CD4-positive, alpha-beta T cell treated with Interleukin-12 subunit alpha and Interleukin-12 subunit beta, for 1 hour (primary cell): ENCODE measurements around the gene NARF.
"Not testable (repeated sequence)": the region's sequence is repeated elsewhere in the genome, so short reads cannot be mapped to it uniquely, and the experiment has no call there.

Experiments
- DNase-seq: peaks from one replicate; pipeline ENCODE4 v3.0.0-alpha.2; 2020

The NARF gene

DNA sequence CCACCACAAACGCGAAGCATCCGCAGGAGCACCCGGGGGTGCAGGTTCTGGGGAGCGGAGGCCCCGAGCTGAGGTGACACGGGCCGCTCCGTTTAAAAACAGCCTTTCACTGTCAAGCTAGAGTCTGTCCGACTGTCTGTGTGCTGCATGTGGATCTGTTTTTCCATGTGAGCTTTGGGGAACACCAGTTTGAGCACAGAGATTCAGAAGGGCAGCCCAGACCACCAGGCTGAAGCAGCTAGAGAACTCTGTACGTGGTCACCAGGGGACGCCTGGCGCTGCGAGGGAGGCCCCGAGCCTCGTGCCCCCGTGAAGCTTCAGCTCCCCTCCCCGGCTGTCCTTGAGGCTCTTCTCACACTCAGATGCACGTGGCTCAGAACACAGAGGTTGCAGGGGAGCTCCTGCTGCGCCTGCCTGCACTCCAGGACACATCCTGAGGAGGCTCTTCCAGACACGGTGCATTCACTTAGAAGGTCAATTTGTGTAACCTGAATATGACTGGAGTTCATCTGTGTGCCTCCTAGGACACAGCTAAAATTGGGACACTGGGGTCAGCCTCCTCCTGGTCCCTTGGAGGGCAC is 45.3 kb downstream of the NARF start:
- no peak for DNase-seq

DNA sequence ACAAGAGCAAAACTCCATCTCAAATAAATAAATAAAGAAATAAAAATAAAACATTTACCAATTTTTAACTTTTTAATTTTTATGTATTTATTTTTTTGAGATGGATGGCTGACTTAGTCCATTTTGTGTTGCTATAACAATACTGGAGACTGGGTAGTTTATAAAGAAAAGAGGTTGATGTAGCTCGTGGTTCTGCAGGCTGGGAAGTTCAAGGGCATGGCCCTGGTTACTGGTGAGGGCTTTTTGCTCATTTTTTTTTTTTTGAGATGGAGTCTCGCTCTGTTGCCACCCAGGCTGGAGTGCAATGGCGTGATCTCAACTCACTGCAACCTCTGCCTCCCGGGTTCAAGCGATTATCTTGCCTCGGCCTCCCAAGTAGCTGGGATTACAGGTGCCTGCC is 46.8 kb downstream of the NARF start:
- no peak for DNase-seq

DNA sequence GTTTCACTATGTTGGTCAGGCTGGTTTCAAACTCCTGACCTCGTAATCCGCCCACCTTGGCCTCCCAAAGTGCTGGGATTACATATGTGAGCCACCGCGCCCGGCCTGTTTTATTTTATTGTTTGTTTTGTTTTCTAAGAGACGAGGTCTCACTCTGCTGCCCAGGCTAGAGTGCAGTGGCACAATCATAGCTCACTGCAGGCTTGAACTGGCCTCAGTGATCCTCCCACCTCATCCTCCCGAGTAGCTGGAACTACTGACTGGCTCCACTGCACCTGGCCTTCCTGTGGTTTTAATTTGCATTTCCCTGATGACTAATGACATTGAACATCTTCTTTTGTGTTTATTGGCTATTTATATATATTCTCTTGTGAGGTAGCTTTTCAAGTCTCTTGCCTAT is 47.9 kb downstream of the NARF start:
- DNase-seq = not testable (repeated sequence)

DNA sequence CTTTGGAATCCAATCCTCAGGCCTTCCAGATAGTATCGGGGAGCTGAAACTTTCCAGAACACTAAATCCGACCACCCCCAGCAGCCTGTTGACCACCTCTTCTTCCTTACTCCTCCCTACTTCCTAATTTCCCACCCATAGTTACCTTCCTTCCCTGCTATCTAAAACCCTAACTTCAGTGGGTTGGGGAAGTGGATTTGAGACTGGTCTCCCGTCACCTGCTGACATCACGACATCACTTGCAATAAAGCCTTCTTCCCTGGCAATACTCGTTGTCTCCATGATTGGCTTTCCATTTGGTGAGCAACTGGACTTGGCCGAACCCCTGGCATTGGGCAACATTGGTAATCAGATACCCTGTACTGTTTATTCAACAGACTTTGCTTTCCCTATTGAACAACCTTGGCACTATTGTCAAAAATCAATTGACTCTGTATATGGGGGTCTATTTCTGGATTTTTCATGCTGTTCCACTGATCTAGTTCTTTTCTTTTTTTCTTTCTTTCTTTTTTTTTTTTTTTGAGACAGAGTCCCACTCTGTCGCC is 49.2 kb downstream of the NARF start:
- no peak for DNase-seq

DNA sequence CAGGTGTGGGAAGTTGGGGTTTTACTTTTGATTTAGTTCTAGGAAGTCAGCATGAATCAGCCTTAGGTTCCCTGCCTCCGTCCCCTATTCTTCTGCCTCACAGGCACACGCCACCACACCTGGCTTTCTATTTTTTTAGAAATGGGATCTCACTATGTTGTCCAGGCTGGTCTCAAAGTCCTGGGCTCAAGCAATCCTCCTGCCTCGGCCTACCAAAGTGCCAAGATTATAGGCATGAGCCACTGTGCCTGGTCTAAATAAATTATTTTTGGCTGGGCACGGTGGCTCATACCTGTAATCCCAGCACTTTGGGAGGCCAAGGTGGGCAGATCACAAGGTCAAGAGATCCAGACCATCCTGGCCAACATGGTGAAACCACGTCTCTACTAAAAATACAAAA is 53.1 kb downstream of the NARF start:
- not testable (repeated sequence) for DNase-seq

DNA sequence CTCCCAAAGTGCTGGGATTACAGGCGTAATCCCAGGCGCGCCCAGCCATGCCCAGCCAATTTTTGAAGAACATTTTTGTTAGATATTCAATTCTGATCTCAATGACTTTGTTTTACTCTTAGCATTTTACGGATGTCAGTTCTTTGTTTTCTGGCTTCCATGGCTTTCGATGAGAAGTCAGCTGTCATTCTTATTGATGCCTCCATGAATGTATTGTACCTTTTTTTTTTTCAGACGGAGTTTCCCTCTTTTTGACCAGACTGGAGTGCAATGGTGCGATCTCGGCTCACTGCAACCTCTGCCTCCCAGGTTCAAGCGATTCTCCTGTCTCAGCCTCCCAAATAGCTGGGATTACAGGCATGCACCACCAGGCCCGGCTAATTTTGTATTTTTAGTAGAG is 55.3 kb downstream of the NARF start:
- DNase-seq = not testable (repeated sequence)

DNA sequence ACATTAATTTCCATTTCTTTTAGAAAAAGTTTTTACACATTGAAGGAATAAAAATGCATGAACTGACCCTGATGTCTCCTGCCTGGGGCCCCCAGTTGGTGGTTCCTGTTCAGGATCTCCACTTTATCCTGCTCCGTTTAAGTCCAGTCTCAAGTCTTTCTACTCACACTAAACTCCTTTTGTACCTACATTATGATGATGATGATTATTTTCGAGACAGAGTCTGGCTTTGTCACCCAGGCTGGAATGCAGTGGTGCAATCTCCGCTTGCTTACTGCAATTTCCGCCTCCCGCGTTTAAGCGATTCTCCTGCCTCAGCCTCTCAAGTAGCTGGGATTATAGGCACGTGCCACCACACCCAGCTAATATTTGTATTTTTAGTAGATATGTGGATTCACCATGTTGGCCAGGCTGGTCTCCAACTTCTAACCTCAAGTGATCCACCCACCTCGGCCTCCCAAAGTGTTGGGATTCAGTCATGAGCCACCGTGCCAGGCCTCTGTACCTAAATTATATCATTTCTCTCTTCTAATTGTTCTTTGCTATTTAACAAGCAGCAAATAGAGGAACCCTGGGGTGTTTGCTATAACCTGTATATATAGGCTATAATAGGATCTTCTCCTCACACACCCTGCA is 58.8 kb downstream of the NARF start:
- no peak for DNase-seq

DNA sequence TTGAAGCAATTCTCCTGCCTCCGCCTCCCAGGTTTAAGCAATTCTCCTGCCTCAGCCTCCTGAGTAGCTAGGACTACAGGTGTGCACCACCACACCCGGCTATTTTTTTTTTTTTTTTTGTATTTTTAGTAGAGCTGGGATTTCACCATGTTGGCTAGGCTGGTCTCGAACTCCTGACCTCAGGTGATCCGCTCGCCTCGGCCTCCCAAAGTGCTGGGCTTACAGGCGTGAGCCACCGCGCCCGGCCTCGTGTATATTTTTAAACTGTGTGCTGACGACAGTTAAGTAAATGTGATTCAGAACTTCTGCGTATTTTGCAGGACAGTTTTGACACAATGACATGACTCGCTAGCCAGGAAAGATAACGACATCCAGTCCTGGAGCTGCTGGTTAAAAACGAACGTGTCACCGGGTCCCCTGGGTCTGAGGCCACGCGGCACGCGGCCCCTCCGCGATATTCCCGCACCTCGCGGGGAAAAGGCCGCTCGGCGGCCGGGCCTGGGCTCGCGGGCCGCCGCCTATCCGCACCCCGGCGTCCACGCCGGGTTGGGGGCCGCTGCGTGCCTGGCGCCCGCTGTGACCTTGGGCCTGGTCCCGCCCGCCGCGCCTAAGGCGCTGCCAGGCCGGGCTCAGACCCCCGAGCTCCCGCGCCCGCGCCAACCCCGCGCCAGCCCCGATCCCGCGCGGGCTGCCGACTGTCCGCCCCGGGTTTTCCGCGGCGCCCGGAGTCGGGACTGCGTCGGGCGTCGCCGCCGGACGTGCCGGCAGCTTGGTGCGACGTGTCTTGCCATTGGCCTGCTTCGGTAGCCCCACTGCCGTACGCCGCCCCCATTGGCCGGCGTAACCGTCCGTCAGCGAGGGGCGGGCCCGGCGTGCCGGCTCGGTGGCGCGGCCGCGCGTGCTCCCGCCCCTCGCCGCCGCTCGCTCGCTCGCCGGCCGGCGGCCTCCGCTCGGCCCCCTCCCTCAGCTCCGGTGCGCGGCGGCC is 60.6 kb downstream of the NARF start, which contains the start of gene FOXK2:
FOXK2 (plus strand) TSS at position 907 of the 985 bp plus-strand sequence. CDS start 157 bp downstream, outside the sequence.
- peak; percentile 96 for DNase-seq

DNA sequence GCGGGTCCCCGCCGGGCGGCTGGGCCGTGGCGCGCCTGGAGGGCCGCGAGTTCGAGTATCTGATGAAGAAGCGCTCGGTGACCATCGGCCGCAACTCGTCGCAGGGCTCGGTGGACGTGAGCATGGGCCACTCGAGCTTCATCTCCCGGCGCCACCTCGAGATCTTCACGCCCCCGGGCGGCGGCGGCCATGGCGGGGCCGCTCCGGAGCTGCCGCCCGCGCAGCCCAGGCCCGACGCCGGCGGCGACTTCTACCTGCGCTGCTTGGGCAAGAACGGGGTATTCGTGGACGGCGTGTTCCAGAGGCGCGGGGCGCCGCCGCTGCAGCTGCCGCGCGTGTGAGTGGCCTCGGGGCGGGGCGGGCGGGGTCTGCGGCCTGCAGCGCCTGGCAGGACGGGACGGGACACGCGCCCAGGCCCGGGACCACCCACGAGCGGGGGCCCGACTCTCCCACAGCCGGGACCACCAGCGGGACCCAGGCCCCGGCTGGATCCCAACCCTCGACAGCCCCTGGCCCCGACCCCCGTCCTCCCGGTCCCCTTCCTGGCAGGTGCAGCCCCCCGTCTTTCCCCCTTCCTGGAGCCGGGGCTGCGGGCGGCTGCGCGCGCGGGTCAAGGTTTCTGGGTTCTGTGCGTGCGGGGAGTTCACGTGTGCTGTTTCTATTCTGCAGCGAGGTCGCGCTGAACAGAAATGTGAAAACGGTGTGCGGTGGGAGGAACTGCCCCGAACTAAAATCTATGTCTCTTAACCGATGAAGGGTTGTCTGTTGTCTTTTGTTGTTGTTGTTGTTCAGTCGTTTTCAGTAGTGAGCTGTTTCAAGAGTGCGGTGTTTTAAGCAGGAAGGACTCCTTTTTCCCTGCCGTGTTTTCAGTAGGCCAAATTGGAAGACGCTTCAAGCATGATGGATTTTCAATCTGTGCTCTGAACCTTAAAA is 61.7 kb downstream of the NARF start:
- DNase-seq = peak; percentile 42

DNA sequence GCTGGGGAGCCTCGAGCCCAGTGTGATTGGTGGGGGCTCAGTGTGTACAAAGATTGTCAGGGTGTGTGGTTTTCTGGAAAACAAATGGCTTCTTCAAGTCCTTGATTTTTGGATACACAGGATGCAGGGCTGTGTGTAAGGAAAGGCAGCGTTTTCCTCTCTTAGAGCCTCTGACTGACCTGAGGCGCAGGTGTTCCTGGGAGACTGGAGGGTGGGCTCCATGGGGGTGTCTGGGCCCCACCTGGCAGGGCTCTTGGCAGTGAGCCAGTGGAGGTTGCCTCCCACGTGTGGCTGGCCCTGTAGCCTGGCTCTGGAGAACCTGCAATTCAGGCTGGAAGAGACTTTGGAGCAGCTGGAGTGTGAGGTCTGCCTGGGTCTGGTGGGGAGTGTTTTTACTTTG is 66.0 kb downstream of the NARF start:
- DNase-seq = no peak

DNA sequence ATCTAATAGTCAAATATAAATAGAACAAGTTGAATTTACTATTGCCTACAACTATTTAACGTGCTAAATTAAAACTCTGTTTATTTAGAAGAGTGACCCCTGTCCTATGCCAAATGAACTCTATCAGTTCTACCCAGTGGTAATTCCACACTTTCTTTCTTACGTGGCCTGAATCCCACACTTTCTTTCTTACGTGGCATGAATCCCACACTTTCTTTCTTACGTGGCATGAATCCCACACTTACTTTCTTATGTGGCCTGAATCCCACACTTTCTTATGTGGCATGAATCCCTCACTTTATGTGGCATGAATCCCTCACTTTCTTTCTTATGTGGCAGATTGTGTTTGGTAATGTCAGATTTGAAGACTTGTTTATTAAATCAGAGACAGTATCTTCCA is 67.2 kb downstream of the NARF start:
- no peak for DNase-seq

DNA sequence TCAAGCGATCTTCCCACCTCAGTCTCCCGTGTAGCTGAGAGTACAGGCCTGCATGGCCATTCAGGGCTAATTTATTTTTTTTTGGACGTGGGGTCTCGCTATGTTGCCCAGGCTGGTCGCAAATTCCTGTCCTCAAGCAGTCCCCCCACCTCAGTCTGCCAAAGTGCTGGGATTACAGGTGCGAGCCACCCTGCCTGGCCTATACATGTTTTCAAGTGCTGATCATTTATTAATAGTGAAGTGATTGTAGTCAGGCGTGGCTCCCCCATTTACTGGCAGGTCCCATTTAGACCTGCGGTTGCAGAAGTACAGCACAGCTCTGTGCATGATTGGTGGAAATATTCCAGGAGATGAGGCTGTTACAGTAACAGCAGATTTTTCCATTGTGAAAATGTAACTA is 69.4 kb downstream of the NARF start:
- no peak for DNase-seq

DNA sequence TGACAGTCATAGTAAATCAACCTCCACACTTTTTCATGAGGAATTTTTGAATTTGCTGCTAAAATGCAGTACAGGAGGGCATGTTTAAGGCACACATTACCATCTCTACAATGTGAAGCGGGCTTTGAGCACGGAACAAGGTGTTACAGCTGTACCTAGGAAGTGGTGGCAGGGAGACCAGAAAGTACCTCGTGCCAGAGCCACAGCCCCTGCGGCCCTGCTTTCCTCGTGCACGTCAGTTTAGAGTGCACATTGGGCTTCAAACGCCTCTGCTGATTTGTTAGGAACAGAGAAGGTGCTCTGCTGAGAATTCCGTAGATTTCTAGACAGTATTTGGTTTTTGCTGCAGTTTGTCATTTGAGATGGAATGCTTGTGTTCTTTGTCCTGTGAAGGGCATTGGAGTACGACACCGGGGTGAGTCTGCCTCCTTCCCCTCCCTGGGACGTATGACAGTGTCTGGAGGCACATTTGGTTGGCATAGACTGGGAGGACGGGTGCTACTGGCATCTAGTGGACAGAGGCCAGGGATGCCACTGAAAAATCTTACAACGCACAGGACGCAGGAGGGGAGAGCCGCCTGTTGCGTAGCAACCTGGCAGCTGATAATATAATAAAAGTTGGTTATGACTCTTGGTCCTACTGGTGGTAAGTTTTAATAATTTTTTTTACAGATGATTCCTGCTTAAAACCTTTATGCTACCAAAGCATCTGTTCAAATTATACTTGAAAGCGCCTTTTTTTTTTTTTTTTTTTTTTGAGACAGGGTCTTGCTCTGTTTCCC is 70.1 kb downstream of the NARF start:
- no peak for DNase-seq

DNA sequence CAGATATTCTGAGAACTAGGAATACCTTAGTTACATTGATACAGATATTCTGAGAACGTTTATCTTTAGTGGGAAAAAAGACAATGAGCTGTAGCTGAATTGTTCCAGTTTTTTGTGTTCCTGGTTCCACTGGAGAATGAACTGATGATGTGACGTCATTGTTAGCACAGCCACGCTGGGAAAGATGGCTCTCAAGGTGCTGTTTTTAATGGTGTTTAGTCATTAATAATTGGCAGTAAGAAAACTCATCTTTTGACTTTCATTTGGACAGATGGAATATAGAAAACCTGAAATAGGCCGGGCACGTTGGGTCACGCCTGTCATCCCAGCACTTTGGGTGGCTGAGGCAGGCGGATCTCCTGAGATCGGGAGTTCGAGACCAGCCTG is 71.4 kb downstream of the NARF start:
- no peak for DNase-seq

DNA sequence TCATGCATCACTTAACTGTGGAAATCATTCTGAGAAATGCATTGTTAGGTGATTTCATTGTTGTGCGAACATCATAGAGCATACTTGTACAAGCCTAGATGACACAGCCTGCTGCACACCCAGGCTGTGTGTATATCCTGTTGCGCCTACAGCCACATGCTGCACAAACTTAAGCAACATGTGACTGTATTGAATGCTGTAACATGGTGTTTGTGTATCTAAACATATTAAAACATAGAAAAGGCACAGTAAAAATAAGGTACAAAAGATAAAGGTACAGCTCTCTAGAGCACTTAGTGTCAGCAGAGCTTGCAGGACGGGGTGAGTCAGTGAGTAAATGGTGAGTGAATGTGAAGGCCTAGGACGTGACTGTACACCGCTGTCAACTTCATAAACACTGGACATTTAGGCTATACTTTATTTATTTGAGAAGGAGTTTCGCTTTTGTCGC is 72.9 kb downstream of the NARF start:
- no peak for DNase-seq

DNA sequence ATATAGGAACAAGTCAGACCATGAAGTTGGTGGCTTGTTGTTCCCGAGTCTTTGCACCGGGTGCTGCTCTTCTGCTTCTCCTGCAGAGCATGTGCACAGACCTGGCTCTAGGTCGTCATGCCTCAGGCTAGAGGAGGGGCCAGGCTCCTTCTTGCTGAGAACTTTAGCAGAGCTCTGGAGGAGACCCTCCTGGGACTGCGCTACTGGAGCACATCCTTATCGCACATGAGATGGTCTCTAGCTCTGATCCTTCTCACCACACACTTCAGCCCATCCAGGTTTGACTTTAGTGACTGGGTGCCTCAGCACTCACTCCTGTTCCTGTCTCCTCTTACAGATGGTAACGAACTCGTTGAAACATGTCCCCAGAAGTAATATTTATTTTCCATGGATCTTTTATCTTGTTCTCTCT is 75.9 kb downstream of the NARF start:
- no peak for DNase-seq

DNA sequence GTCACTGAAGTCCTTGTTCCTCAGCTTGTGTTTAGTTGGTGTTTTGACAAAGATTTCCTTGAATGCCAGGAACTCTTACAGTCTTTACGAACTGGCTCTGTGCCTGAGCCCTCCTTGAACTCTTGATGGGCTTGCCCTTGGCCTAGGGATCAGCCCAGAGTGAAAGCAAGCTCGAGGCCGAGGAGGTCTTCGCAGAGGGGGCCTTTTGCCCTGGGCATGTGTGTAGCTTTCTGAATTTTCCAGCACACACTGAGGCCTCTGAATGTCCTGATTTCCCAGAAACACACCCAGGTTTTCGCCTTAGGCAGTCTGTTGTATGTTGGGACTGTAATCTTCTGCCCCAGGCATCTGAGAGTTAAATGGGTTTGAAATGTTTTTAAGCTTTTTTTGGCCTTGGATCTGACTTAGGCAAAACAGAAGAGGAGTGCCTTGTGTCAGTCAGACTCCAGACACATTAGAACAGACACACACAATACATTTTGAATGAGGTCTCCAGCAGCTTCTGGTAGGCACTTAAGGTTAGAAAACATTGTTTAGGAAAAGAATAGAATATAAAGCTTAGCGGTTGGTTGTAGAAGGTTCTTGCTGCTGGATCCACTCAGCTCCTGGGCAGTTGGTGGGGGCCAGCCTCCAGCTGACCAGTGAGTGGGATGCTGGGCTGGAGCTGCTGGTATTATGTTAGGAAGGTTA is 78.1 kb downstream of the NARF start:
- DNase-seq = no peak

DNA sequence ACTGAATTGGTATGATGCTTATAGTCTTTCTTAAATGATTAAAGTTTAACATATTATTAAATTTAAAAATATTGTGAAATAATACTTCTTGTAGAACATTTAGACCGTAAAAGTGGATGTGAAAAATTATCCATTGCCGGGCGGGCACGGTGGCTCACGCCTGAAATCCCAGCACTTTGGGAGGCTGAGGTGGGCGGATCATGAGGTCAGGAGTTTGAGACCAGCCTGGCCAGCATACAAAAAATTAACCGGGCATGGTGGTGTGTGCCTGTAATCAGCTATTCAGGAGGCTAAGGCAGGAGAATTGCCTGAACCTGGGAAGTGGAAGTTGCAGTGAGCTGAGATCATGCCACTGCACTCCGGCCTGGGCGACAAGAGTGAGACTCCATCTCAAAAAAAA is 78.7 kb downstream of the NARF start:
- DNase-seq = not testable (repeated sequence)

DNA sequence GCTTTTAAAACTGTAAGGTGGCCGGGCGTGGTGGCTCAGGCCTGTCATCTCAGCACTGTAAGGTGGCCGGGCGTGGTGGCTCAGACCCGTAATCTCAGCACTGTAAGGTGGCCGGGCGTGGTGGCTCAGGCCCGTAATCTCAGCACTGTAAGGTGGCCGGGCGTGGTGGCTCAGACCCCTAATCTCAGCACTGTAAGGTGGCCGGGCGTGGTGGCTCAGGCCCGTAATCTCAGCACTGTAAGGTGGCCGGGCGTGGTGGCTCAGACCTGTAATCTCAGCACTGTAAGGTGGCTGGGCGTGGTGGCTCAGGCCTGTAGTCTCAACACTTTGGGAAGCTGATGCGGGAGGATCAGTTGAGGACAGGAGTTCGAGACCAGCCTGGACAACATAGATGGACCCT is 80.5 kb downstream of the NARF start:
- DNase-seq = not testable (repeated sequence)
